ENCODE data around the gene DCXR. TPM values are rescaled to one million over a fixed set of nuclear protein-coding genes. Genes with fewer than 3 reads are reported as not detected.

The DCXR gene
- 38.3 TPM for total RNA-seq (2013)
- polyA plus RNA-seq (10 to 100 TPM; 88.8 to 93.1 (median 90.3) TPM), polyA minus RNA-seq (30.2 and 41.2 TPM in 2 replicates), total RNA-seq (7.9 to 21.5 (median 13.8) reads per million in 11 experiments)

DNA sequence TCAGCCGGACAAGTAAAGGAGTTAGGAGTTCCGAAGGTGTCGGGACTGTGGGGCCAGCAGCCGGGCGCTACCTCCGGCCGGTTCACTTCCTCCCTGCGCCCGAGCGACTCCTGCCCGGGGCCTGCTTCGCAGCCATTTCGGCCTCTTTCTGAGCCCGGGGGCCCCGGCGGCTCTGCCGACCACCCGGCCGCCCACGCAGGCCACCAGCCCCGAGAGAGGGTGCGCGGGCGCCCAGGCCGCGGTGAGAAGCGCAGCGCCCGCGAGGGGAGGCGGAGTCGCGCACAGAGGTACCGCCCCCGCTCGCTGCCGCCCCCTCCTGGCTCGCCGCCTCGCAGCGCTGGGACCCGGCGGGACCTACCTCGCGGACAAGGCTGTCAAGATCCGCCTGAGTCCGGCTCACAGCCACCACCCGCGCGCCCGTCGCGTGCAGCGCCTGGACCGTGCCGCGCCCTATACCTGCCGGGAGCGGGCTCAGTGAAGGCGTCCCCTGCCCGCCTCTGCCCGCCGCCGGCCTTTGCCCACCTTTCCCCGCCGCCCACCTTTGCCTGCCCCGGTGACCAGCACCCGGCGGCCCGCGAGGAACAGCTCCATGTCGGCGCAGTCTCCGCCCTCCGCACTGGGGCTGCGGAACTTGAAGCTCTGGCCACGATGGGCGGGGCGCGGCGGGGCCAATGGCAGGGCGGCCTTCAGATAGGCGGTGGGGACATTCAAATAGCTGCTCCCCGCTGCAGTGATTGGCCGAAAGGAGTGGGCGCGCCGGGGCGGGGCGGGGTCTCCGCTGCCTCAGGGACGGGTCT, at the start of gene DCXR:
TSS of gene DCXR (minus strand) at position 606 of the 797 bp plus-strand sequence. CDS start at position 591, 15 bp downstream.
- Histone ChIP-seq H3K4me3 (replicated peaks in 1 of 3; ENCODE audit: low read depth in 2 of 3, low read length in 3 of 3) (peak within 1 kb of the TSS; percentile 37 to 89 (median 70)), H3K9ac (ENCODE audit: insufficient read depth, low read length, poor library complexity, severe bottlenecking) (peak within 1 kb of the TSS; percentile 75), H3K4me2 (replicated peaks; ENCODE audit: extremely low read depth, low read length, poor library complexity, severe bottlenecking) (peak within 1 kb of the TSS; percentile 100), H3K27me3 (ENCODE audit: control insufficient read depth in 2 of 2, insufficient read depth in 2 of 2, low read length in 2 of 2) (peaks cover 3 to 5% of the 10 kb centered on the region in 2 donors), H2AFZ (ENCODE audit: insufficient read depth, low read depth, low read length, poor library complexity, severe bottlenecking) (peak within 1 kb of the TSS; percentile 83), H3K36me3 (replicated peaks in 1 of 2; ENCODE audit: control insufficient read depth in 1 of 2, insufficient read depth in 2 of 2, low read length in 2 of 2) (peaks cover 0 to 7% of the 10 kb centered on the region in 2 donors), H4K20me1 (ENCODE audit: insufficient read depth, low read length) (peaks cover 11% of the 10 kb centered on the region), H3K27ac (ENCODE audit: low read depth in 1 of 2, low read length in 2 of 2) (peak within 1 kb of the TSS; percentile 53 to 80), H3K79me2 (ENCODE audit: insufficient read depth, low read length) (peaks cover 3% of the 10 kb centered on the region), H3K4me1 (ENCODE audit: control insufficient read depth in 1 of 2, insufficient read depth in 2 of 2, low read length in 2 of 2) (peaks cover 27 to 38% of the 10 kb centered on the region in 2 donors), H3K9me3 (replicated peaks in 1 of 2; ENCODE audit: control insufficient read depth in 1 of 2, insufficient read depth in 1 of 2, low read length in 2 of 2) (no peaks in the 10 kb centered on the region)
- Mint-ChIP-seq H3K4me1 (peaks cover 33% of the 10 kb centered on the region), H3K27ac (peak within 1 kb of the TSS; percentile 83 to 96 (median 93)), H3K27me3 (ENCODE audit: low read depth in 3 of 3) (peaks cover 10 to 13% (median 10%) of the 10 kb centered on the region in 3 donors), H3K9me3 (peaks cover 0 to 3% (median 0%) of the 10 kb centered on the region in 7 donors), H3K36me3 (peaks cover 11 to 19% of the 10 kb centered on the region in 2 donors), H3K4me3 (peak within 1 kb of the TSS; percentile 82 to 92)
- TF ChIP-seq, protein P1, sequence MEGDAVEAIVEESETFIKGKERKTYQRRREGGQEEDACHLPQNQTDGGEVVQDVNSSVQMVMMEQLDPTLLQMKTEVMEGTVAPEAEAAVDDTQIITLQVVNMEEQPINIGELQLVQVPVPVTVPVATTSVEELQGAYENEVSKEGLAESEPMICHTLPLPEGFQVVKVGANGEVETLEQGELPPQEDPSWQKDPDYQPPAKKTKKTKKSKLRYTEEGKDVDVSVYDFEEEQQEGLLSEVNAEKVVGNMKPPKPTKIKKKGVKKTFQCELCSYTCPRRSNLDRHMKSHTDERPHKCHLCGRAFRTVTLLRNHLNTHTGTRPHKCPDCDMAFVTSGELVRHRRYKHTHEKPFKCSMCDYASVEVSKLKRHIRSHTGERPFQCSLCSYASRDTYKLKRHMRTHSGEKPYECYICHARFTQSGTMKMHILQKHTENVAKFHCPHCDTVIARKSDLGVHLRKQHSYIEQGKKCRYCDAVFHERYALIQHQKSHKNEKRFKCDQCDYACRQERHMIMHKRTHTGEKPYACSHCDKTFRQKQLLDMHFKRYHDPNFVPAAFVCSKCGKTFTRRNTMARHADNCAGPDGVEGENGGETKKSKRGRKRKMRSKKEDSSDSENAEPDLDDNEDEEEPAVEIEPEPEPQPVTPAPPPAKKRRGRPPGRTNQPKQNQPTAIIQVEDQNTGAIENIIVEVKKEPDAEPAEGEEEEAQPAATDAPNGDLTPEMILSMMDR (IDR thresholded peaks at IDR 0.05): peak; percentile 95
- intact Hi-C loops (cut with micrococcal nuclease): loop anchor here (5.0 to 10.0 kb wide), 4 partner anchors 58 to 418 kb away; partner anchors contain the start of genes CYBC1 (in 1 of the 2), FASN (in 1 of the 2), NARF (in 1 of the 2) and SLC25A10 (in 1 of the 2)
- peak; percentile 92 to 93 (median 92) for DNase-seq
- under 1% methylated on average over 91 of the region's 92 CpGs for WGBS (ENCODE audit: insufficient coverage)

DNA sequence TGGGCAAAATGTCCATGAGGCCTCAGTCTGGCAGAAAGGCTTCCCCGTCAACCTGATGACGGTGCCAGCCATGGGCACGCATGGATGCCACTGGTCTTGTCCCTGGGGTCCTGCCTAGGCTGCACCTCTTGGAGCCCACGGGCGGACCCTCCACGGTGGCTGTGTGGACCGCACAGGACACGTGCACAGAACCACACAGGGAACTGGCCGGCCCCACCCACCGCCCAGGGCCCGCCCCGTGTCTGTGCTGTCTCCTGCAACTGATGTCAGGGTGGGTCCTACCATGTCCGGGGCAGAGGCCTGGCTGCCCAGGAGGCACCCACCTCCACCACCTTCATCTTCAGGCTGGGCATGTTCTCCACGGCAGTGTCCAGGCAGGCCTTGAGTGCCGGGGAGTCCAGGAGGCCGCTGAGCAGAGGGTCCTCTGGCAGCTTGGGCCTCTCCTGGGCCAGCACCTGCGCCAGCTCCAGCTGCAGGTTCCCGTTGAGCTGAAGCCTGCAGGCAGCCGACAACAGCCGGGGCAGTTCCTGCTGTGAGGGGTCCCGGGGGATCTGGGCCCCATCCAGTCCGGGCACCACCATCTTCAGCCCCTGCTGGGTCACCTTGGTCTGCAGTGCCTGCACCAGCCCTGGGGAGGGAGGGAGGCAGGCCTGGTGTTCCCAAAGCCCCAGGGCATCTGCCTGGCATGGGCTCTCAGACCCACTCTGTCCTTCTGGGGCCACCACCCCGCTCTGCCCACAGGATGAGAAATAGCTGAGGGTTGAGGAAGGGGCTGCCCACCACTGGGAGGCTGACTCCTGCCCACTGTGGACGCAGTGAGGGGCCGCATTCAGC, 48.7 kb upstream of the DCXR start:
- Histone ChIP-seq H3K79me2 (ENCODE audit: insufficient read depth, low read length) (no peaks in the 10 kb centered on the region), H3K27me3 (ENCODE audit: control insufficient read depth in 2 of 2, insufficient read depth in 2 of 2, low read length in 2 of 2) (no peaks in the 10 kb centered on the region), H3K9ac (ENCODE audit: insufficient read depth, low read length, poor library complexity, severe bottlenecking) (no peak overlapping the region), H3K9me3 (replicated peaks in 1 of 2; ENCODE audit: control insufficient read depth in 1 of 2, insufficient read depth in 1 of 2, low read length in 2 of 2) (no peaks in the 10 kb centered on the region), H3K4me3 (replicated peaks in 1 of 3; ENCODE audit: low read depth in 2 of 3, low read length in 3 of 3) (no peak overlapping the region), H4K20me1 (ENCODE audit: insufficient read depth, low read length) (no peaks in the 10 kb centered on the region), H3K36me3 (replicated peaks in 1 of 2; ENCODE audit: control insufficient read depth in 1 of 2, insufficient read depth in 2 of 2, low read length in 2 of 2) (peaks cover 83 to 94% of the 10 kb centered on the region in 2 donors), H3K4me2 (replicated peaks; ENCODE audit: extremely low read depth, low read length, poor library complexity, severe bottlenecking) (no peak overlapping the region), H2AFZ (ENCODE audit: insufficient read depth, low read depth, low read length, poor library complexity, severe bottlenecking) (no peak overlapping the region), H3K4me1 (ENCODE audit: control insufficient read depth in 1 of 2, insufficient read depth in 2 of 2, low read length in 2 of 2) (no peaks in the 10 kb centered on the region), H3K27ac (ENCODE audit: low read depth in 1 of 2, low read length in 2 of 2) (no peak overlapping the region)
- DNase-seq: no peak
- peaks cover 0 to 2% (median 0%) of the 10 kb centered on the region in 3 donors for H3K27me3 Mint-ChIP-seq (ENCODE audit: low read depth in 3 of 3)
- H3K36me3 Mint-ChIP-seq: peaks cover 27 to 85% of the 10 kb centered on the region in 2 donors
- TF ChIP-seq, protein P1 (IDR thresholded peaks at IDR 0.05): no peak
- H3K4me3 Mint-ChIP-seq: no peak overlapping the region
- H3K4me1 Mint-ChIP-seq: no peaks in the 10 kb centered on the region
- 98% methylated on average over 21 of the region's 25 CpGs for WGBS (ENCODE audit: insufficient coverage)
- no peaks in the 10 kb centered on the region for H3K9me3 Mint-ChIP-seq
- no peak overlapping the region for H3K27ac Mint-ChIP-seq
- intact Hi-C loops (cut with micrococcal nuclease): no loop called here
